Measurements from ENCODE around the gene ISYNA1.

- TF ChIP-seq ZNF263 (CRISPR knock-in tag; IDR thresholded peaks at IDR 0.05; ENCODE audit: low read depth): no peak
- TF ChIP-seq CTCF (IDR thresholded peaks at IDR 0.05): no peak
- TF ChIP-seq SP1 (CRISPR knock-in tag; conservative IDR thresholded peaks at IDR 0.05): no peak
- TF ChIP-seq RELA (CRISPR knock-in tag; IDR thresholded peaks at IDR 0.05; ENCODE audit: borderline replicate concordance): no peak
- TF ChIP-seq ETV6 (CRISPR knock-in tag; IDR thresholded peaks at IDR 0.05): no peak
- no peak for TF ChIP-seq ZNF416 (CRISPR knock-in tag; IDR thresholded peaks at IDR 0.05)
- TF ChIP-seq NR1H2 (CRISPR knock-in tag; IDR thresholded peaks at IDR 0.05): no peak
- TF ChIP-seq MAX (CRISPR knock-in tag; IDR thresholded peaks at IDR 0.05): no peak
- TF ChIP-seq CREM (CRISPR knock-in tag; IDR thresholded peaks at IDR 0.05): no peak
- no peak for TF ChIP-seq ZNF317 (CRISPR knock-in tag; IDR thresholded peaks at IDR 0.05; ENCODE audit: borderline replicate concordance, low read depth)
- TF ChIP-seq HMGXB4 (CRISPR knock-in tag; IDR thresholded peaks at IDR 0.05): no peak
Observed at GRCh38 chr19:18431351-18432197, 6.4 kb downstream of the ISYNA1 start.

All from WTC11 (cell line).